ENCODE results near the gene NSF.
"Not testable (repeated sequence)": the region's sequence is repeated elsewhere in the genome, so short reads cannot be mapped to it uniquely, and the experiment has no call there.

The NSF gene

DNA sequence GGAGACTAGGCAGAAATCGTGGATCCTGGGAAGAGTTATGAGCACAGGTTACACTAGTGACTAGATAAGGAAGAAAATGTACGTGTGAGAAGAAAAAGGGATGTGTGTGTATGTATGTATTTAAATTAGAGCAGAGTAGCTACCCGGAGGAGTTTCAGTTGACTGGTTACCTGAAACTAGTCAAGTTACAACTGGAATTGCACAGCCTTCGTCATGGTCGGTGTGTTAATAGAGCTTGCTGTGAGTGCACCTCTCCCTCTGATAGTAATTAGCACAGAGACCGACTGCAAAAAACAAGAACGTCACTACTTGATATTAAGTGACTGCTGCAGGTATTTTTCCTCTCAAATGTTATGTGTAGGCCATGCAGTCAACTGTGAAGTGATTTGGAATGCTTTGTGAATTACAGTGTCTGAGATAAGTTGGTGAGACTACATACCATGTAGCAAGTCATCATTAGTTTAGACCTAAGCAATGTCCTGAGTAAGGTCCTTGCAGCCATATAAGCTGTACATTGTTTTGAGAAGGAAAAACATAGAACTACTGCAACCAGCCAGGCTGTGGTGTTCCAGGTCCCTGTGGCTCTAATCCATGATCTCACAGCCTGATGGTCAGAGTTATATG is 132.3 kb downstream of the NSF start:
- no peak for DNase-seq

DNA sequence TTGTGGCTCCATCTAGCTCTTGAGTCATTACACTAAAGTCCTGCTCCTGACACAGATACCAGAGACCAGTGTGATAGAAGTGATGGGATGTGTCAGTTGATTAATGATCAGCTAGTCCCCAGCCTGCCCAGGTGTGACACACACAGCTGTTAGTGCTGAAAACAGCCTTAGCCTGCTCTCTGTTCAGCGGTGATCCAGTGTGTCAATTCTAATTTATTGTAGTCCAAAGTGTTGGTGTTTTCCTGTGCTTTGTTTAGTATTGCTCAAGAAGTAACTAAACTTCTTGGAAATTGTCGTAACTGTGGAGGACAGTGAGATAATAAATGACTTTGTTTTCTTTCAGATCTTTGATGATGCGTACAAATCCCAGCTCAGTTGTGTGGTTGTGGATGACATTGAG is 135.7 kb downstream of the NSF start:
- DNase-seq, result no peak

DNA sequence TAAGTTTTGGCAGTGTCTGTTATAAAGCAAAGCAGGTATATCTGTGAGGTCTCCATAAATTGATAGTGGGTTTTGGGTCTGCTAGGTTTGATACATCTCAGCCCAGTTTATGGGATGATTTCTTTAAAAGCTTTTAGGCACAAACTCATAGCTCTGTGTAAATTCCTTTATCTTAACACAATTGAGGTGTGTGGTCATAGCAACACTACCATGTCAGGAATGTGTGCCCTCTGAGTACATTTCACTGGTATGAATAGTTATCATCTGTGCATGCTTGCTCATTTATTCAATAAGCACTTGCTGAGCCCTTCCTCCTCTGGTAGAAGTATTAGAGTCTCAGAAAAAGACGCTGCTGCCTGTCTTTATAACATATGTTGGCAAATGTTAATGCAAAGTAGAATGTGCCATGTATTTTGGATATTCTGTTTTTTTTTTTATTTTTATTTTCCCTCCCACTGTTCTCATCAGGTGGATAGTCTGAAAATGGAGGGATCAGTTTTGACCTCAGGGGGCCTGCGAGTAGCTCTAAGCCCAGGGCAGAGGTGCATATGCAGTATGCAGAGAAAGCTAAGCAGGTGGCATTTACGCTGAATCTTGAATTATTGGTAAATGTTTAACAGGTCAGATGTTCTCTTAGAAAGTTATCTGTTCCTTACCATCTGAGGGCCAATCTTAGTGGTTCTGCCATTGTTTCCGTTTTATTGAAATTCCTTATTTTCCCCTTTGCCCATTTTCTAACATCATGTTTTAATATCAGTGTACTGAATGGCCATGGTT is 137.3 kb downstream of the NSF start:
- no peak for DNase-seq

DNA sequence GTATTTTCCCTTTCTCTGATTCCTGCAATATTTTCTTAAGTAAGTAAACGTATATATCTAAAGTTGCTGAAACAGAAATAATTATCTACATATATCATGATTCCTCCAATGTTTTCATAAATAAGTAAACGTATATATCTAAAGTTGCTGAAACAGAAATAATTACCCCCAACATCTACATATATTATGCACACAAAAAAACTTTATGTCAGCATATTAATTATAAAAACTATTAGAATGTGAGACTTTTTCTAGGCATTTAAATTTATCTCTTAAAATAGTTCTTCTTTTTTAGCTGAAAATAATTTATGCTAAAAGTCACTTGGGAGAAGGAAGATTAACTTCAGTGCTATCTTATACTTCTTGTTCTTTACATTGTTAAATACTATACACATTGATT is 139.6 kb downstream of the NSF start:
- DNase-seq, result no peak

DNA sequence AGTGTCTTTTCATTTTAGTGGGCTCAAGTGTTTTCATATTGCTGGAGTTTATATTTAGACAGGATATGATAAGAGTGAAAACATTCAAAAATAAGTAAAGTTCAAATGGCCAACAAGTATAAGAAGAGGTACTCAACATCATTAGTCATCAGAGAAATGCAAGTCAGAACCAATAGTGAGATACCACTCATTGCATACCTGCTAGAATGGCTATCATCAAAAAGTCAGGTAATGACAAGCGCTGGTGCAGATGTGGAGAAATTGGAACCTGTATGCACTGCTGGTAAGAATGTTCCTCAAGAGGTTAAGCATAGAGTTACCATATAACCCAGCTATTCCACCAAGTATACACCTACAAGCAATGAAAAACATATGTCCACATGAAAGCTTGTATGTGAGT is 140.2 kb downstream of the NSF start:
- no peak for DNase-seq

DNA sequence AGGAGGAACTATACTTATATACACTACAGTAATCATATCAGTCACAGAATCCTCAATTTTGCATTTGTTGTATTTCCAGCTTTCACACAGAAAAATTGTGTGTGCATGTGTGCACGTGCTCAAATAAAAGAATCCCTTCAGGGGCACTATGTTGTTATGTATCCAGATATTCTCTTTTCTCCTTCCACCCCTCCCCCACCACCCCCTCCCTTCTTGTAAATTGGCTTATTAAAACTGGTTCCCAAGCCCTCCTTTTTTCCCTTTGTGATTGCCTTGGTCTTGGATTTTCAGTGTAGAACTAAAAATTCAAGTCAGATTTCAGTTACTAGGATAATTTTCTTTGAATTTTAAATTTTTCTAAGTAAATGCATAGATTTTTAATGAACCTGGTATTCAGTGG is 141.7 kb downstream of the NSF start:
- no peak for DNase-seq

- DNase-seq, result no peak
These were observed 142.4 kb downstream of the NSF start for GRCh38 chr17:46732754-46733398.

GRCh38 chr17:46733837-46734475 is 143.5 kb downstream of the NSF start:
- no peak for DNase-seq

GRCh38 chr17:46736100-46736499 is 145.6 kb downstream of the NSF start:
- DNase-seq, result no peak

GRCh38 chr17:46737326-46737725 is 146.9 kb downstream of the NSF start:
- DNase-seq, result no peak

DNA sequence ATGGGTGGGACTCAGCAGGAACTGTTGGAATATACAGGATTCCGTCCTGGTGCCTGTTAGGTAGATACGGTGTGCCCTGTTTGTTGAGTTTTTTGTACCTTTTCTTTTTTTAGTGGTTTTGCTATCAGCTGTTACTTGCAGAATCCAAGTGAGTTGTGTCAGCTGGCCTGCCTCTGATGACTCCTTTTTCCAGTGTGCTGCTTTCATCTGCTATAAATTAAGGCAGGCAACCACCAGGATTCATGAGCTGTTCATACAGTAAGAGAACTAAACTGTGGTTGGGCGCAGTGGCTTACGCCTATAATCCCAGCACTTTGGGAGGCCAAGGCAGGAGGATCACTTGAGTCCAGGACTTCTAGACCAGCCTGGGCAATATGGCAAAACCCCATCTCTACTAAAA is 148.1 kb downstream of the NSF start:
- no peak for DNase-seq

GRCh38 chr17:46739982-46740381 is 149.5 kb downstream of the NSF start:
- DNase-seq, result no peak

GRCh38 chr17:46741122-46741730 is 150.8 kb downstream of the NSF start:
- no peak for DNase-seq

- DNase-seq, result no peak
These were observed 152.2 kb downstream of the NSF start for GRCh38 chr17:46742565-46743270.

DNA sequence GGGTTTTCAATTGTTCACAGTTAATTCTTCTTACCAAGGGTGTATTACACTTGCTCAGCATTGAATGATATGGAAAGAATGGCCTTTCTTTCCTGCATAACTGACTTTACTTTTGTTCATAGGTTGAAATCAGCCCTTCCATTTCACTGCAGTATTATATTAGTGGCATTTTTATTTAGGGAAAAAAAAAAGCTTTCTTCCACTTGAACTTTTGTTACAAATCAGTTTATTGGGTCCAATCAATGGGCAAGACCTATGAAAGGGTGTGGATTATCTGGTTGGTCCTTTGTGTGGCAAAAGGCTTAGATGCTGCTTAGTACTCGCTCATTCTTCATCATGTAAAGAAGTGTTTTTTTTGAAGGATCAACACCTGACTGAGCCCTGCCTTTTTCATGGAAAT is 154.0 kb downstream of the NSF start:
- DNase-seq, result no peak

DNA sequence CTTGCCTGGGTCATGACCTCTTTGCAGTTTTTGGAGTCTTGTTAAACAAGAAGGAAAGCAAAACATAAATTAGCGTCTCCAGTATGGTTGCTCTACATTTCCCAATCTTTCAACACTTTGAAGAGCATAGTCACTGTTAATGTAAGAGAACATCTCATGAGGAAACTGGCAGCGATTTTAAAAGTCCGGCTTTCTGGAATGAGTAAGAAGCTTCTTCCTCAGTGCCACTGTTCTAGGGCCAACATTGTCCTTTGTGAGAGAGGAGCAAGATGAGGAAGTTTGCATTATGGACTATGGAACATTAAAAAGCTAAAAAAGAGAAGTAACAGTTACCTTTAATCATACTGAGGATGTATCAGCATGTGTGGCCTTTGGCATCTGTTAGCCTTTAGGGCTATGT is 154.9 kb downstream of the NSF start:
- DNase-seq, result no peak

DNA sequence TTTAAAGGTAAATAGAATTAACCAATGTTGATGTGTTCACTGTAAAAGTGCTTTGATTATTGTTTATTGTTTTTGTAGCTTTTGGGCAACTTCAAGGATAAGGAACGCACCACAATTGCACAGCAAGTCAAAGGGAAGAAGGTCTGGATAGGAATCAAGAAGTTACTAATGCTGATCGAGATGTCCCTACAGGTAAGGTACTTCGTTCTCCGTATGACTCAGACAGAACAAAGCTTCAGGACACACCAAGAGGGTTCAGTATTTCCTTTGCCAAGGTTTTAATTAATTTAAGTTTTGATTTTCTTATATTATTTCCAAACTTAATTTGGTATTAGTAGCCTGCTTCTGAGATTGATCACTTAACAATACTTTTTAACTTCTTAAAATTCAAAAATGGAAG is 161.0 kb downstream of the NSF start:
- no peak for DNase-seq

DNA sequence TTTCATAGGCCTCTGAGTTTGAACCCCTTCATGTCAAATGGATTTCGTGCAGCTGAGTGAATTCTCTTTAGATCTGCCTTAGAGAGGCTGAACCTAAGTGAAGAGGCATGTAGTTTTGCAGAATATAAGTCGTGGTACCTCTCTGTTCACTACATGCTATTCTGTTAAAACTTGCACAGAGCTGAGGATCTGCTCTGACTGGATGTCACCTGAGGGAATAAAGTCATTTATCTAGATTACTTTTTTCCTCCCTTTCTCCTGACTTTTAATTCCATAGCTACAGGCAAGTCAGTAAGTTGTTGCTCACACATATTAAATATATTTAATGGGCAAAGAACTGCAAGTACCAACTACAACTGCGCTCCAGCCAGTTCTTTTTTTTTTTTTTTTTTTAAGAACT is 163.3 kb downstream of the NSF start:
- no peak for DNase-seq

DNA sequence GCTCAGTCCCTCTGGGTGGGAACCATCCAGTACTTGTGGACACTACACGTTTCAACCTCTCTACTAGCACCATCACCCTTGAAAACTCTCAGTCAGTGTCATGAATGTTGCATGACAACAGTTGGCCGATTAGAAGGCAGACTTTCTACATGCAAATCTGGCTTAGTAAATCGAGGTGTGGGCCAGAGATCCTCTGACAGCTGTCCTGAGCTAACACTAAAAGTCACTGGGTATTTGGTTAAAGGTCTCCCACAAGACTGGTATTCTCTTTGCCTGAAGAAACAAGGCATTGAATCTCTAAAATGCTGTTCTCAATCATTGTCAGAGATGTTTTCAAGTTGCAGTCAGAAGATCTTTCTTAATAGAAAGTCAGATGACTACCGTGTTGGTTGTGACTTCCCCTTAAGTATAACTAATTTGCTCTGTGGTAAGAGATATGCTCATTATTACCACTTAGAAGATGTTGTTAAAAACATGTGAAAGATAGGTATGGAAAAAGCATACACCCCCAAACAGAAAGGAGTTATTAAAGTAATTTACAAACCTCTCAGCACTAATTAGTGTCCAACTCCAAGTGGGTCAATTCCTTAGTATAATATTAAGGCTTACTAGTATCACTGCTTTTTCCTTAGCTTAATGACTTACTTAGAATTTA is 165.7 kb downstream of the NSF start:
- no peak for DNase-seq

DNA sequence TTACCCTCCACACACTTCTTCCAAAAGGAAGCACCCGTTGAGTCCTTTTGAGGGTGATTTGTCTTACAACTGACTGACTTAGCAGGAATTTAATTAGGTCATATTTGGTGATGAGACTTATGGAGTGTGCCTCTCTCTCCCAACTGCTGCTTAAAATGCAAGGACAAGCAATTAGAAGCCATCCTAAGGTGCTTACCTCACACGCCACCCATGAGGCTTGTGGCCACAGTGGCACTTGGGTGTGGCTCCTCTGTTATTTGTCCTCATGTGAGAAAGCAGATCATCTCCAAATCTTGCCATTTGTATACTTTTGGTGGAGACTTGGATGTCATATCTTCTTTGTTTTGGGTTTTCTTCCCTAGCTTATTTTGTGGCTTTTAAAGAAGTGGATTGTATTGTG is 166.4 kb downstream of the NSF start:
- DNase-seq, result no peak

- not testable (repeated sequence) for DNase-seq
These were observed 167.1 kb downstream of the NSF start for GRCh38 chr17:46757588-46757987.

GRCh38 chr17:46758614-46759013 is 168.1 kb downstream of the NSF start:
- no peak for DNase-seq

Data from NCI-H774 (cell line).